GM21529 (cell line): ENCODE data around the gene FSTL4.

Source experiments
- ATAC-seq: cut with Tn5 transposase; IDR thresholded peaks from one replicate; pipeline ENCODE4 v1.9.1; 2021; ENCODE audit not compliant: unreplicated experiment

FSTL4 gene

DNA sequence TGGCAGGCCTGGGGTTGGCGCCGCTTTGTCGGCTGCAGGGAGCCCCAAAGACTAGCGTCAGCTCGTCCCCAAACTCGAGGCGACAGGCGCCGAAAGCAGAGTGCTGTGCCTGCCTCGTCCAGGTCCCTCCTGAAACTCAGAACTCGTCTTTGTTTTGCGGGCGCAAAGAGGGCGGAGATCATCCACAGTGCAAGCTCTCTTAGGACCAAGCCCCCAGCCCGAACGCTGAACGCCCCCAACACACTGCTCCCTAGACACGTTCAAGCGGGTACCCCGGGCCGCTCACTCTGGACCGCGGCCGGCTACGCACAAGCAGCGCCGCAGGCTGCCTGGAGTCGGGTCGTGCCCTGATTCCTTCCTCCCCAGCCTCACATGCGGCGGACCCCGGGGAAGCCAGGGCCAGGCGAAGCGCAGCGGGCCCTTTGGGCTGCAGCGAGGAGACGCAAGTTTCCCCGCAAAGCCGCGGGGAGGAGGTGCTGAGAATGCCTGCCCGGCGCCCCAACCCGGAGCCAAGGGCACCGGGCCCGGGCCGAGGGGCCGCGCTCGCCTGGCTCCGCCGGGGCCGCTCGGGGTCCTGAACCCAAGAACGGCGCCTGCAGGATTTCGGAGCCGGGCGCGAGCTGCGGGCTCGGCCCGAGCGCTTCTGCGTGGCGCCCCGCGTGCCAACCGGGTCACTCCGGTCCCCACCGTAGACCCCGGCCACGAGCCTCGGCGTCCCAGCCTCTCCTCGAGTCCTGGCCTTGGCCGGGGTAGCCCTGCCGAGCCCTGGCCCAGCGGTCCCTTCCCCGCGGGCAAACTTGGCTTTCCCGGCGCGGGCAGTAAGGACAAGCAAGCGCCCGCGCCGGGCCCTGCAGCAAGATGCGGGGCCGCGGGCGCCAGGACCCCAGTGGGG is 738 bp downstream of the FSTL4 start:
- no peak for ATAC-seq

DNA sequence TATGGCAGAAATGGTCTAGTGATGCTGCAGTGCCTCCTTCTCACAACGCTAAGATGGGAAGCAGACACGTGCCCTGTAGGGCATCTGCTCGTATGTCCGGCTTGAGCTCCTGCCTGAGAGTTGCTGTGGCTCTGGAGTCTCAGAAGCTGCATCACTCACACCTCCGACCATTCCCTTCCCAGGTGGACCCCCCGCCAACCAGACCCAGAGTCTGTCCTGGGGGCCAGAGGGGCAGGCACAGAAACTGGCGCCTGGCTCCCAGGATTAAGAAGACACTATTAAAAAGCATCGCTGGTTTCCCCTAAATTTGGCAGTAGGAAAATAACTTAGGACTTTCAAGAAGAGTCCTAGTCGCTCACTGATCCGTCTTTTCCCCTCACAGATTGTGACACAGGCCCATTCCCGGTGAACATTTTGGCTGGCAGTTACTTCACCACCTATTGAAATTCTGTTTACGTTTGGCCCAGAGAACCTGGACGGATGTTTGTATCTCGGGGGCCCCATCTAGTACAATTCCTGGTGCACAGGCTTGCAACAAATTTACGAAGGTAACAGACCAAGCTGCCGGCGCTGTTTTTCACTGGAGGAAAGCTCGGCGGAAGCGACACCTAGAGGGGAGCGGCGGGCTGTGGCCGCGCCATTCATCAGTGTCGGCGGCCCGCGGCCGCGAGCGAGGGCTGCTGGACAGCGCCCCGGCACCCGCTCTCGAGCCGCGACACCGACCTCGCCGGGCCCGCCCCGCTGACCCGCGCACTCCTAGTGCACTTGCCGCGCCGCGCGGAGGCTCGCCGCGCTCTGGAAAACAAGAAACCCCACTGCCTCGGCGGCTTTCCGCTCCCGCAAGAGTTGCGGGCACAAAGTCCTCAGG is 1.6 kb downstream of the FSTL4 start:
- ATAC-seq: no peak

DNA sequence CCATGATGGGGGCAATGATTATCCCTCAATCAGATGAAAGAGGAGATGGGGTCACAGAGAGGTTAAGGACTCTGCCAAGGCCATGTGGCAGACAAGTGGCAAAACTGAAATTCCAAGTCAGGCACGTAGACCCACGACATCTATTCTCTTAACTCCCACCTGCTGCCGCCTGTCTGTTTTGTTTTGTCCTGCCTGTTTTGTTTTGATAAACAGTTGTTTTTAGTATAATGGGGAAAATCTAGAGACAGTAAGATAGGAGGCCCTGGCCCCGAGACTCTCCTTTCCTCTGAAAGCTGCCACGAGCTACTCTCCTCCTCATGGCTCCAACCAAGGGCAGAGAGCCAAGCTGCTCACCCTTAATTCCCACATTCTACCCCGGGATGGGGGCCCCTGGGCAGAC is 4.9 kb downstream of the FSTL4 start:
- no peak for ATAC-seq

DNA sequence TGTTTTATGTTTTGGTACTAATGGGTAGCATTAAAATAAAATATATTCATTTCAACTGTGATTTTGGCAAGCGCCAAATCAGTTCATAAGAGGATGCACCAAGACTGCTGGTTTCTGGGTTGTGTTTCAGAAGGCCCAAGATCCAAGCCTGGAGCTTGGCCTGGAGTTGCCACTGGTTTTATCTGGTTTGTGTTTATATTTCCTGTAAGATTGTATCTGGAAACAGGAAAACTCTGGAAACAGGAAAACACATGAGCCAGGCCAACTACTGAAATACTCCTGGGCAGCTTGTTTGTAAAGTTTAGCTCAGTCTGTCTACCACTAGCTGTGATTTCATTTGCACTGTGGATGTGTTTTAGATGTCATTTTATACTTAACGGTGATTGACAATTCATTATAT is 5.5 kb downstream of the FSTL4 start:
- no peak for ATAC-seq

DNA sequence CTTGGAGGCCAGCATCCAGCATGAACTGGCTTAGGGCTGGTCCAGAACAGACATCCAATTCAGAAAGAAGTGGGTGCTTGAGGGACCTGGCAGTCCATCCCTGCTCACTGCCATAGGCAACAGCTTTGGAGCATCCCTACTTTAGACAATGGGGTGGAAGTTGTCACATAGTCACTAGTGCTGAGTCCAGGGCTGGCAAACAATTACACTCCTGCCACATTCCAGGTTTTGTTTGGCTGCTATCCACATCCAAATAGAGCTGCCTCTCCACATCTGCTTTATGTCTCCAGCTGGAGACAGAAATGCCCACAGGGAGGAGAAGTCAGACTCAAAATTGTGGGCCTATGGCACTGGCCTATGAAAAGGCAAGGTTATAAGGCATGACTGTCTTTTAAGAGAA is 7.0 kb downstream of the FSTL4 start:
- no peak for ATAC-seq

DNA sequence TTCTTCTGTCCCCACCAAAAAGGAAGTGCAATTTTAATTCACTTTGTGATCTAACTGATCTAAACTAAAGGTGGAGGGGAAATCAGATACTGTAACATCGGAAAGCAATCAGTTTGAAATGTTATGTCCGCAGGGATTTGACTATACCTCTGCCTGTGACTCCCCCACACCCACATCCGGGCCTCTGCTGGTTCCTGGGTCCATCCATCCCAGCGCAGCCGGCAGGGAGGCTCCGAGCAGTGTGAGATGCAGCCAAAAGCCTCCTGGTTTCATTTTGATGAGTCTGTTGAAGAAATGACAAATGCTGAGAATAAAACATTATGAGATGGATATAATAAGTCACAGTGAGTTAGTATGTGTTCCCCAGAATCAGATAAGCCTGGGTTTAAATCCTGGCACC is 8.6 kb downstream of the FSTL4 start:
- ATAC-seq: no peak

DNA sequence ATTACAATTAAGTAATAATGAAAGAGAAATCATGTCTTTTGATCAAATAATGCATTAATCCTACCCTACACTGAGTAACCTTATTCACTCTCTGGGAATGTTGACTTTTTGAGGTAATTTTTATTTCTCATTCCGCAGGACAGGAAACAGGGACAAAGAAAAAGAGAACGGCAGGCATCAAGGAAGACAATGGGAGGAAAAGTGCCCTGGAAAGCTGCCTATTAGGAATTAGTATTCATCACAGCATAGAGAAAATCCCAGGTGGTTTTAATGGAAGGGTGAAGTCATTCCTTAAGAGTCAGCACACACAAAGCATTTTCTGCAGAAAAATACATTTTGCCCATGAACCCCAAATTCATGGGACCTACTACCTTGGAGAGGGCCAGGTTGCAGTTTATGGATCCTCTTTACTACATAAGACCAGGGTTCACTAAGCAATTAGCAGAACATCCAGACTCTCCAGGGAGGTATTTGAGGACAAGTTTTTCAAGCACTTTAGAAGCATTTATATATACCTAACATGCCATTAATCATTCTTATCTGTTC is 9.4 kb downstream of the FSTL4 start:
- no peak for ATAC-seq

DNA sequence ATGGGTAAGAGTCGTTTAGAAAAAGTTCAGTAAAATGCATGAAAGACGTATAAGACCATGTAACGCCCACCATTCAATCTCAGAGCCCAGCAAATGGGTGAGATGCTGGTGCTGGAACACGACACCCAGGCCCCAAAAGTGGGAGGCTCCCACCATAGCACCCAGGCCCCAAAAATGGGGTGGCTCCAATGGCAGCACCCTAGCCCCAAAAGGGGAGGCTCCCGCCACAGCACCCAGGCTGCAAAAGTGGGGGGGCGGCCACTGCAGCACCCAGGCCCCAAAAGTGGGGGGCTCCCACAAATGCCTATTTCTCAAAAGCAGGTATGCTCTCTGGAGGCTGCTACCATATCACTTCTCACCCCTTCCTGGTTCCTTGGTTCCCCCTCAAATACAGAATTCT is 12.7 kb downstream of the FSTL4 start:
- ATAC-seq: no peak

DNA sequence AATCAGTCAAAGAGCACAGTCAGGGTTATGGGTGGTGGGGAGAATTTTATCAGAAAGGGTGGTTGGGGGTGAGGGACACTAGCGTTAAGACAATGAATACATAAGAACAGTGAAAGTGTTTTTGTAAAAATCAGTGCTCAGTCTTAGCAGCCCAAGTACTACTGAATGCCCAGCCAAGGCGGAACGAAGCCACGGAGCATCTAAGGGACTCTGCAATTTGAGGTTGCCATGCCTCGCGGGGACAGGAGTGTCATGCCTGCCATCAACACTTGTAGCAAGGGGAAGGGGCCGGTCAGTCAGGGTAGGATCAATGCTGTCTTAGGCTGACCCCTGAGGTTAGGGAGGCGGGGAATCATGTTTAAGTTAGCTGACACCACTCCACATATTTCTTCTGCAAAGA is 13.3 kb downstream of the FSTL4 start:
- no peak for ATAC-seq

DNA sequence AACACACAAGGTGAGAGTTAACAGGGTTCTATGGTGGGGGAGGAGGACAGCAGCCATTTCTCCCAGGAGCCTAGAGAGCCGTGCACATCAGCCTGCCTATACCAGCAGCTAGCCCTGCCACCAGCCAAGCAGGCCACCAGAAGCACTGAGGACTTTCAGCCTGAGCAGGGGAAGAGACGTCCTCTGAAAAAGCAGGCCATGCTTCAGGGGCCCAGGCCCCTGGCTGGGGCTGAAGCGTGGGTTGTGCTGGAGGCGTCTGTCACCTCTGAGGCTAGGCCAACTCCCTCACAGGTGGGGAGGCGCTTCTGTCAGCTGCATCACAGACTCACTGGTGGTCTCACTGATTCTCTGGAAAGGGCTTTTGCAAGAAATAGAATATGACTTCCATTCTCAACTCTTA is 16.3 kb downstream of the FSTL4 start:
- ATAC-seq: no peak

DNA sequence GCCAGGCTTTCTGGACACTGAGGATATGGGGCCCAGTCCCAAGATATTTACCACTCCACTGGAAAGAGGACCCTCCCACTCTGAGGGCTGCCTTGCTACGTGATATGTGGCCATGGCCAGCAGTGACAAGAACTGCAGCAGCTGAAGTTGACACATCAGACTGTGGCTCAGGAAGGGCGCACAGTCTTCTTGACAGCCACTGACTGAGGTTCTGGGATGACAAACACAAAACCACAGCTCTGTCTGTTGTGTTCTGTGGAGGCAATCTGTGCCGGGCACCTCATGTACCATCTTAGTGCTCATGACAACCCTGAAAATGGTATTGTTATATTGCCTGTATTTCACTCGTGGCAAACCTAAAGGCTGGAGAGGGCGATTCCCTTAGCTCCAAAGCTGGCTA is 16.9 kb downstream of the FSTL4 start:
- no peak for ATAC-seq

DNA sequence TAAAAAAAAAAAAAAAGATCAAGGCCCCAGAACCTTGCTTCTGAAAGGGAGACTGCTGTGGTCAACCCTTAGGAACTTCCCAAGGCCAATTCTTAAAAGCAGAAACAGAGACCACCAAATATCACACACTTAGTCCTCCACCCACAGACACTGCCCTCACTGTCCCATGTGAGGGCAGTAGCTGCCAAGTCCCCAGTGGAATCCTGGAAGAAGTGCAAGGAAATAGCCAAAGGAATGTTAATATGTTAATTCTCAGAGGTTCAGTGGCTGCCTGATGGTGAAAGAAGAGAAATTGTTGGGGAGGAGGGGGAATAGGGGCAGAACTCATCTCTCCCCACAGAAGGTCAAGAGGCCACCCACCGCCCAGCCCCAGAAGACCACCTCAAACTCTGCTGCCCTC is 23.1 kb downstream of the FSTL4 start:
- ATAC-seq: no peak

DNA sequence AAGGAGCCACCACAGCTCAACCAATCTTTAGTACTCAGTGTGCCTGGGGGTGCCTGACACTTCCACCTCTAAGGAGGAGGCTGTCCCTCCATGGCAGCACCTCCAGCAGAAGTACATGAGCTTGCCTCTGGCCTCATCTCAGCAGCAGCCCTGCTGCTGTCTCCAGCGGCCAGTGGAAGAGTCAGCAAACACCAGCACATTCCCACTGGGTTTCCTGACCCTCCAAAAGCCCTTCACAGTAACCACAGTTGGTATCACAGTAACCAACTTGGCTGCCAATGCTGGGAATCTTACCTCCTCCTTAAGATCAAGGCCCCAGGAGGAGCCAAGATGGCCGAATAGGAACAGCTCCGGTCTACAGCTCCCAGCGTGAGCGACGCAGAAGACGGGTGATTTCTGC is 29.4 kb downstream of the FSTL4 start:
- ATAC-seq: no peak

DNA sequence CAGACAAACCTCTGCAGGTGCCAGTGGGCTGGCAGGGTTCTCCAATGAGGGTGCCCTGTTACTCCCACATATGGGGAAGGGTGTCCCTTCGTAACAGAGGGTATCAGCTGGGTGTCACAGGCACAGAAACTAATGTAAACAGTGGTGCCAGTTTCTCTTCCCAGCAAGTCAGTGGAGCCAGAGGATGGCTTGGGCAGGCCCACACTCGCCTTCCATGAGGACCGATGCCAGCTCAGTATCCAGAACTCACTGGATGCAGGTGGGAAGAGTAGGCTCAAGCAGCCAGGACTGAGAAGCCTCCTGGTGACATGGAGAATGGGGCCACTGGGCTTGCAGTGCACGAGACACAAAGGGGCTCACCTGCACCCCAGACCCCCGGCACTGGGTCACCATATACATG is 30.4 kb downstream of the FSTL4 start:
- ATAC-seq: no peak

DNA sequence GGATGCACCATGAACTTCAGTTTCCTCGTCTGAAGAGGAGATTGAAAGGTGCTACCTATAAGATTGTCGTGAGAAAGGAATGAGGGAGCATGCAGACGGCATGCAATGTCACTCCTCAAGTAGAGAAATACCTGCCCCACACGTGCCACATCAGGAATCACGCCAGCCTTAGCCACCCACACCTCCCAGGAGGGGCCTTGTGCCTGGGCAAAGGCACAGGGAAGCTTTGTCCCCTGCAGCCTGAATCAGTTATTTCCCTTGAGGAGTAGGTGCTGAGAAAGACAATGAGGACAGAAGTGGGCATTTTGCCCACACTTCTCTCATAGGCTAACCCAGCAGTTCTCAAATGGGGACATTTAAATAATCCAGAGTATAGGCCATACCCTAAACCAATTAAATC is 31.0 kb downstream of the FSTL4 start:
- ATAC-seq: no peak

DNA sequence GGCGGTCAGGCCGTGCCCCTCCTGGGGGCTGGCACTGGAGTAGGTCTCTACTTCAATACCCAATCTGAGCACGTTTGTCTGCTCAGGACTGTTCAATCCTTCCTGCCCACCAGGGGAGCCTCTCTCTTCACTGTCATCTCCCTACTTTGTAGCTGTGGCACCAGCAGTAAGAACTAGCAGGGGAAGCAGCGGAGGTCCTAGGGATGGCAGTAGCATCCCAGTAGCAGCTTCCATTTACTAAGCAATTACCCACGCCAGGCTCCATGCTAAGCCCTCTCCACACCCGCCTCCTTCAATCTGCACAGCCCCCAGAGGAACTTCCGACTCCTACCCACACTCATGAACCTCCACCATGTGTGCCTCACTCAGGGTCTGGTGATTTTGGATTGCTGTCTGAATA is 31.7 kb downstream of the FSTL4 start:
- no peak for ATAC-seq

DNA sequence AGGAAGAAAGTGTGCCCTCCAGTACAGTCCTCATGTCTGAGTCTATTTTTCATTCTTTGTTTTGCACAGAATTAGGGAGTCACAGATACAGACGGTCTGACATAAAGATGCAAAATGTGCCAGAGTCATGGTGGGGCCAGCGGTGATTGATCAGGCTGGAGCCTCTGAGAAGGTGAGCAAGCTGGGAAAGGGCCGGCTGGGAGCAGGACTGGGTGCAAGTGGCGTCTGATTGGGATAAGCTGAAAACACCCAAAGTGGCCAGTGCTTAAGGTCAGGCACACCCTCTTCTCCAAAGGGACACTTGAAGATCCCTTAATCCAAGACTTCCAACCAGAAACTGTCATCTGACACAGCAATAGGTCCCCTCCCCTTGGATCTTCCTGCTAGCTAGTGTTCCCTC is 32.6 kb downstream of the FSTL4 start:
- no peak for ATAC-seq

DNA sequence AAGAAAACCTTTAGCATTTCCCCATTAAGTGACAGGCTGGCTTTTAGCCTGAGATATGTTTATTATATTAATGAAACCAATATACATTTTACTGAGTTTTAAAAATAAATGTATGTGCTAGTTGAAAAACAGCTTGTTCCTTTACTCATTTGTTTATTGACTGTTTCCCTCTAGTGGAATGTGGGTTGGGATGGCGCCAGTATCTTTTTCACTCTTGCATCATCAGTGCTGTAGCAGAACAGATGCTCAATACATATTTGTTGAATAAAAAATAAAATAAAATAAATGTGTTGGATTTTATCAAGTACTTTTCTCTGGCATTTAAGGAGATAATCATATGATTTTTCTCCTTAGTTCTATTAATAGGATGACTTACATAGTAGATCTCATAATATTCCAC is 43.0 kb downstream of the FSTL4 start:
- no peak for ATAC-seq

DNA sequence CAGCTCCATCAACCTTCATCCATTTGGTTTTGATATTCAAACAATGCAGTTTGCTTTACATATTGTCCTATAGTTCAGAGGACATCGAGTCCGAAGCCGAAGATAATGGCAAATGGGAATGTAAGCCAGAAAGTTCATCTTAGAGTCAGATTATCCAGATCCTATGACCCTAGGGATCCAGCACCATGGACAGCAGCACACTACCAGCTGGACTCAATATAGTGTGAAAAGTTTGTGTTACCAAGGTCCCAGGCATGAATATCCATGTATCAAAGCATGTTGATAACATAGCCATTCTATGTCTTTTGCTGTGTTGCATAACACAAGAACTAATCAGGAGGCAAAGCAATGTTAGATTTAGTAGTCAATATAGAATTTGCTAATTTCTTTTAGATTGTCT is 46.3 kb downstream of the FSTL4 start:
- ATAC-seq: no peak

DNA sequence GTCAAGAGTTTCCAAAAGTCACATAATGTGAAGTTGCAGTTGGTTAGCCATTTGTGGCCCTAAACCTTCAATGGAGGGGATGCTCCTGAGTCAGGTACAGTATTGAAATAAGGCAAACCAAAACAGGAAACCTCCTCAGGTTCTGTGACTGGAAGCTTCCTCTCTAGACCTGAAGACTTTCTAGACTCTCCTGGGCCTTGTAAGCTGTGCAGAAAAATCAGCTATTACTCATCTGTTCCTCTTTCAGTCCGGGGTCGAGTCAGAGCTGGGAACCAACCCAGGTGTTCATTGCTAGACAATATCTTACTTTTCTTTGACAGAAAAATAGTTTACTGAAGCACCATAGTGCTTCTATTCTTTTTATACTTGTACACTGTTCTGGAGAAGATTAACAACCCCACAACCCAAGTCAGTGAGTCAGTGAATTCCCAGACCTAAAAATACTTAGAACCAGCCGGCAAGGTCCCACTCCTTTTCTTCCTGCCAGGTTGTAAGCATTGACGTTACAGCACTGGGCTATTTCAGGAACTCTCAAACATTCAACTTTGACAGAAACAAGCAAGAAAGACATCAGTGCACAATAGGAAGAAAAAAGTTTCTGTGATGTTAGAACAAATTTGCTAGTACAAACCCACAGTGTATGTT is 47.3 kb downstream of the FSTL4 start:
- no peak for ATAC-seq

DNA sequence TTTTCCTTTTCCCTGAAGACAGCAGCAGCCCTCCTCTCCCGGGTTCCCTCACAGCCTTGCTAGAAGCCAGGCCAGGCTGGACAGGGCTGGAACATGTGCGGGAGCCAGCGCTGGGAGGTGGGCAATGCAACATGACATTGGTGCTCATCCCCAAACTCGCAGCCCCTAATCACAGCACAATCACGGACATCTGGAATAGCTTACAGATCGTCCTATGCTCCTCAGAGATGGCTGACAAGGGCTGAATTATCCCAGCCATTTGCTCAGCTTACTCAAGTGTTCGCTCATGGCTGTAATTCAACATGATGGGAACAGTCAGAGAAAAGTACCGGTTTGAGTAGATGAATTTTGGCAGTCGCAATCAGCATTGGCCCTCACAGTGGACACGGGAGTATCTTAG is 49.8 kb downstream of the FSTL4 start:
- ATAC-seq: no peak

DNA sequence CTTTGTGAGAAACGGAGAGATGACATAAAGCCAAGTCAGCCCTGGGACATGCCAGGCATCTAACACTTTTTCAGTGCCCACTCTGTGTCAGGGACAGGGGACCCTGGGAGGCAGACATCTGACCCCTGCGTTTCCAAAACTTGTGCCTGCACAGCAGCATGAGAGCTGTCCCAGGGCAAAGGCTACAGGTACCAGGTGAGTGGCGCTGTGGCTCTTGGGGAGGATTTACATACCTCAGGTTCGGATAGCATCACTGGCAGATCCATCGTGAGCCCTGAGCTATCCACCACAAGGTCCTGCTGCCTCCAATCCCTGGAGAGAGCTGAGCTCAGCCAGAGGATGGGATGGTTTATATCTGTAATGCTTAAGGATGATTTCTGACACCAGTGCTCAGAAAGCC is 52.4 kb downstream of the FSTL4 start:
- no peak for ATAC-seq
